ENCODE results near the gene EGFL8. TPM values are rescaled to one million over a fixed set of nuclear protein-coding genes. Genes with fewer than 3 reads are reported as not detected.
A peak's percentile ranks its signal among the peaks of the same experiment; 100 is the strongest.

Gene EGFL8
- total and polyA plus RNA-seq, 9 of the 15 experiments (the other 6 are each of a cell fraction or from before 2014, with no cell fraction given), result 2.2 to 47.4 (median 14.2) TPM

DNA sequence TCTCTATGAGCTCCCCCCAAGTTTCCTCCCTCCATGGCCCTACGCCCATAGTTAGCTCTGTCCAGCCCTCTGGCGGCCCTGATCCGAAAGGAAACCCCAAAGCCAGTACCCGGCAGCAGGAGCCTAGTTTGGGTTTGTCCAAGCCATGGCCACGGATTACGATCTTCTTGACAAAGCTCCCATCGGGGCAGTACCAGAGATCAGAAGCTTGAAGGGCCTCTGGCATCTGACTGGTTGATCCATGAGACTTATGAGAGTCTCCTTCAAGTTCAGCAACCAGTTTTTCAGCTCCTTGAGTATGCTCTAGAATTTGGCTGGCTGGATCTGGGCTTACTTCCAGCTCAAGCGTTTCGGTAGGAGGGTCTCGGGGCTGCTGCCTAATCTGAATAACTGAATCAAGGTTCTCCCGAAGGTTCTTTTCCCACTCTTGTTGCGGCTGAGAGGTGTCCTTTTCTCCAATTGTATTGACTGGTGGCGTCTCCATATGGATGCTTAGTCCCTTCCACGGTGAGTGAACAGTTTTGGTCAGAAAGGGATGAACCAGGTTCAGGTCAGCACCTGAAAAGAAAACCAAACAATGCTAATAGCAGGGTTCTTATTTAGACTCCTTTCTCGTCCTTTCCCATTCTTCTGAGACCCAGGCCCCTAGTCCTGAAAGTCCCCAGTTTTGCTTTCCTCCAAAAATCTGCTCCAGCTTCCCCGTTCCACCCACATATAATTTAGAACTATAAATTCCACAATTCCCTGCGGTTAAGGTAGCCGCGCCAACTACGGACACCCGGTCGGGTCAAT lies 34.9 kb upstream of the EGFL8 start (continued):
- no peak for TF ChIP-seq ERF (CRISPR knock-in tag; IDR thresholded peaks at IDR 0.05)
- TF ChIP-seq, protein P1, sequence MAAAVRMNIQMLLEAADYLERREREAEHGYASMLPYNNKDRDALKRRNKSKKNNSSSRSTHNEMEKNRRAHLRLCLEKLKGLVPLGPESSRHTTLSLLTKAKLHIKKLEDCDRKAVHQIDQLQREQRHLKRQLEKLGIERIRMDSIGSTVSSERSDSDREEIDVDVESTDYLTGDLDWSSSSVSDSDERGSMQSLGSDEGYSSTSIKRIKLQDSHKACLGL (CRISPR knock-in tag; IDR thresholded peaks at IDR 0.05; ENCODE audit: borderline replicate concordance, poor library complexity, severe bottlenecking), result no peak
- TF ChIP-seq, protein P2, sequence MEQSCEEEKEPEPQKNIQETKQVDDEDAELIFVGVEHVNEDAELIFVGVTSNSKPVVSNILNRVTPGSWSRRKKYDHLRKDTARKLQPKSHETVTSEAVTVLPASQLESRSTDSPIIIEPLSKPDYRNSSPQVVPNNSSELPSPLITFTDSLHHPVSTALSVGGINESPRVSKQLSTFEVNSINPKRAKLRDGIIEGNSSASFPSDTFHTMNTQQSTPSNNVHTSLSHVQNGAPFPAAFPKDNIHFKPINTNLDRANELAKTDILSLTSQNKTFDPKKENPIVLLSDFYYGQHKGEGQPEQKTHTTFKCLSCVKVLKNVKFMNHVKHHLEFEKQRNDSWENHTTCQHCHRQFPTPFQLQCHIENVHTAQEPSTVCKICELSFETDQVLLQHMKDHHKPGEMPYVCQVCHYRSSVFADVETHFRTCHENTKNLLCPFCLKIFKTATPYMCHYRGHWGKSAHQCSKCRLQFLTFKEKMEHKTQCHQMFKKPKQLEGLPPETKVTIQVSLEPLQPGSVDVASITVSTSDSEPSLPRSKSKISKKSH (CRISPR knock-in tag; IDR thresholded peaks at IDR 0.05), result no peak
- no peak for TF ChIP-seq ILF3 (IDR thresholded peaks at IDR 0.05; ENCODE audit: borderline replicate concordance)
- TF ChIP-seq BRF1 (IDR thresholded peaks at IDR 0.05; ENCODE audit: borderline replicate concordance, extremely low read depth, insufficient read length), result no peak
- no peak for TF ChIP-seq FOXK2 (conservative IDR thresholded peaks at IDR 0.05 in 1 of 2, IDR thresholded peaks at IDR 0.05 in 1 of 2; ENCODE audit: low read depth in 2 of 2)
- TF ChIP-seq ZSCAN32 (CRISPR knock-in tag; IDR thresholded peaks at IDR 0.05), result no peak
- no peak for TF ChIP-seq SAFB2 (IDR thresholded peaks at IDR 0.05; ENCODE audit: borderline replicate concordance, low read depth, low read length, severe bottlenecking)
- TF ChIP-seq JUND (IDR thresholded peaks at IDR 0.05; ENCODE audit: borderline replicate concordance, low read depth, low read length), result peak; percentile 18; the same call in 1 of the 2 replicates
- no peak for TF ChIP-seq JUND (tag; IDR thresholded peaks at IDR 0.05; ENCODE audit: borderline replicate concordance, low read depth, low read length)
- TF ChIP-seq RCOR1 (IDR thresholded peaks at IDR 0.05; ENCODE audit: borderline replicate concordance in 1 of 2, low read depth in 2 of 2, low read length in 2 of 2), result no peak
- TF ChIP-seq POLR2G (IDR thresholded peaks at IDR 0.05; ENCODE audit: low read depth, low read length), result no peak; the same call in 1 of the 2 replicates
- no peak for TF ChIP-seq ZNF23 (CRISPR knock-in tag; IDR thresholded peaks at IDR 0.05)
- TF ChIP-seq CEBPB (tag; IDR thresholded peaks at IDR 0.05), result no peak
- peak in 1 of 3 experiments; percentile 33 for TF ChIP-seq YY1 (IDR thresholded peaks at IDR 0.05; ENCODE audit: borderline replicate concordance in 1 of 3, control insufficient read depth in 1 of 3, extremely low read depth in 1 of 3, insufficient read depth in 3 of 3, insufficient read length in 1 of 3, insufficient replicate concordance in 2 of 3, low read depth in 1 of 3, low read length in 2 of 3)
- TF ChIP-seq, protein P3, sequence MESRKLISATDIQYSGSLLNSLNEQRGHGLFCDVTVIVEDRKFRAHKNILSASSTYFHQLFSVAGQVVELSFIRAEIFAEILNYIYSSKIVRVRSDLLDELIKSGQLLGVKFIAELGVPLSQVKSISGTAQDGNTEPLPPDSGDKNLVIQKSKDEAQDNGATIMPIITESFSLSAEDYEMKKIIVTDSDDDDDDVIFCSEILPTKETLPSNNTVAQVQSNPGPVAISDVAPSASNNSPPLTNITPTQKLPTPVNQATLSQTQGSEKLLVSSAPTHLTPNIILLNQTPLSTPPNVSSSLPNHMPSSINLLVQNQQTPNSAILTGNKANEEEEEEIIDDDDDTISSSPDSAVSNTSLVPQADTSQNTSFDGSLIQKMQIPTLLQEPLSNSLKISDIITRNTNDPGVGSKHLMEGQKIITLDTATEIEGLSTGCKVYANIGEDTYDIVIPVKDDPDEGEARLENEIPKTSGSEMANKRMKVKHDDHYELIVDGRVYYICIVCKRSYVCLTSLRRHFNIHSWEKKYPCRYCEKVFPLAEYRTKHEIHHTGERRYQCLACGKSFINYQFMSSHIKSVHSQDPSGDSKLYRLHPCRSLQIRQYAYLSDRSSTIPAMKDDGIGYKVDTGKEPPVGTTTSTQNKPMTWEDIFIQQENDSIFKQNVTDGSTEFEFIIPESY (CRISPR knock-in tag; IDR thresholded peaks at IDR 0.05), result no peak
- TF ChIP-seq STAT5B (CRISPR knock-in tag; IDR thresholded peaks at IDR 0.05), result no peak
- TF ChIP-seq, protein P4, sequence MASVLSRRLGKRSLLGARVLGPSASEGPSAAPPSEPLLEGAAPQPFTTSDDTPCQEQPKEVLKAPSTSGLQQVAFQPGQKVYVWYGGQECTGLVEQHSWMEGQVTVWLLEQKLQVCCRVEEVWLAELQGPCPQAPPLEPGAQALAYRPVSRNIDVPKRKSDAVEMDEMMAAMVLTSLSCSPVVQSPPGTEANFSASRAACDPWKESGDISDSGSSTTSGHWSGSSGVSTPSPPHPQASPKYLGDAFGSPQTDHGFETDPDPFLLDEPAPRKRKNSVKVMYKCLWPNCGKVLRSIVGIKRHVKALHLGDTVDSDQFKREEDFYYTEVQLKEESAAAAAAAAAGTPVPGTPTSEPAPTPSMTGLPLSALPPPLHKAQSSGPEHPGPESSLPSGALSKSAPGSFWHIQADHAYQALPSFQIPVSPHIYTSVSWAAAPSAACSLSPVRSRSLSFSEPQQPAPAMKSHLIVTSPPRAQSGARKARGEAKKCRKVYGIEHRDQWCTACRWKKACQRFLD (CRISPR knock-in tag; IDR thresholded peaks at IDR 0.05), result 0 out of 2 replicates have a peak, but pooled peaks have one; percentile 45
- TF ChIP-seq BRD4 (IDR thresholded peaks at IDR 0.05), result no peak
- TF ChIP-seq SPI1 (IDR thresholded peaks at IDR 0.05; ENCODE audit: borderline replicate concordance, low read depth, low read length), result no peak

Data from K562 (cell line).